OCI-LY7 (cell line): Measurements from ENCODE around the gene CRTAP. TPM values are rescaled to one million over a fixed set of nuclear protein-coding genes. Genes with fewer than 3 reads are reported as not detected.

Experiments
- BruUV-seq: library from RNA; stranded (reverse); fragments of 400-500 nt; replicated peaks from 2 replicates; lab custom pipeline; 2021; lab: Mats Ljungman, UMichigan
- CTCF ChIA-PET: fragments of 300-600 bp; sonication (Branson Sonifier 250); formaldehyde crosslinking; loops from one replicate; lab custom pipeline; 2022; ENCODE audit warnings: antibody characterized with exemption; ENCODE audit not compliant: unreplicated experiment; lab: Charles Lee
- POLR2A ChIA-PET: fragments of 300-600 bp; sonication (Branson Sonifier 250); formaldehyde crosslinking; loops from one replicate; lab custom pipeline; 2022; ENCODE audit warnings: antibody characterized with exemption; lab: Charles Lee
- DNase-seq: peaks from one replicate; pipeline ENCODE4 v3.0.0-alpha.2; 2015; ENCODE audit warnings: low spot score
- H2AFZ ChIP-seq: fragments of 200-600 bp; sonication (generic), shearing (Covaris generic); 2 replicates; pipeline ENCODE4 v1.6.1; 2014; ENCODE audit warnings: mild to moderate bottlenecking, antibody characterized with exemption, low read length, moderate library complexity
- H3K27ac ChIP-seq: fragments of 200-600 bp; sonication (generic); 2 replicates; pipeline ENCODE4 v1.5.1; 2014; ENCODE audit warnings: mixed run types, low read depth, mild to moderate bottlenecking, moderate library complexity, low read length, inconsistent platforms; ENCODE audit not compliant: poor library complexity, severe bottlenecking
- H3K36me3 ChIP-seq: fragments of 200-600 bp; sonication (generic); 2 replicates; pipeline ENCODE4 v1.6.1; 2014; ENCODE audit warnings: mild to moderate bottlenecking, antibody characterized with exemption, low read length, moderate library complexity, mixed read lengths; ENCODE audit not compliant: insufficient read depth
- H3K4me1 ChIP-seq: fragments of 200-600 bp; sonication (generic); 2 replicates; pipeline ENCODE4 v1.5.1; 2014; ENCODE audit warnings: mild to moderate bottlenecking, low read length; ENCODE audit not compliant: insufficient read depth, poor library complexity, severe bottlenecking
- H3K4me2 ChIP-seq: fragments of 200-600 bp; sonication (generic); 2 replicates; pipeline ENCODE4 v1.6.1; 2014; ENCODE audit warnings: mild to moderate bottlenecking, low read length
- H3K4me3 ChIP-seq: fragments of 200-600 bp; sonication (generic); 2 replicates; pipeline ENCODE4 v1.5.1; 2014; ENCODE audit warnings: mild to moderate bottlenecking, low read depth, low read length; ENCODE audit not compliant: poor library complexity, severe bottlenecking
- H3K79me2 ChIP-seq: fragments of 200-600 bp; sonication (generic); 2 replicates; pipeline ENCODE4 v1.6.1; 2016; ENCODE audit warnings: low read depth, mild to moderate bottlenecking, low read length, moderate library complexity, mixed read lengths; ENCODE audit not compliant: insufficient read depth
- H3K9me2 ChIP-seq: fragments of 200-600 bp; sonication (generic); 2 replicates; pipeline ENCODE4 v1.6.1; 2016; ENCODE audit warnings: mild to moderate bottlenecking, low read length, mixed read lengths; ENCODE audit not compliant: insufficient read depth
- H3K9me3 ChIP-seq: fragments of 200-600 bp; sonication (generic); 2 replicates; pipeline ENCODE4 v1.6.1; 2014; ENCODE audit warnings: mild to moderate bottlenecking, mixed run types, low read length, mixed read lengths
- H4K20me1 ChIP-seq: fragments of 200-600 bp; sonication (generic); 2 replicates; pipeline ENCODE4 v1.6.1; 2014; ENCODE audit warnings: mild to moderate bottlenecking, antibody characterized with exemption, low read length, moderate library complexity, mixed read lengths; ENCODE audit not compliant: insufficient read depth
- CTCF ChIP-seq: fragments of 200-600 bp; sonication (generic); conservative IDR thresholded peaks from 2 replicates; pipeline ENCODE4 v1.5.1; 2014; ENCODE audit warnings: mild to moderate bottlenecking, antibody characterized with exemption, low read length, moderate library complexity, mixed read lengths
- EZH2phosphoT487 ChIP-seq: fragments of 200-600 bp; sonication (generic); IDR thresholded peaks from 2 replicates; pipeline ENCODE4 v1.6.1; 2018; ENCODE audit warnings: low read depth, borderline replicate concordance, mild to moderate bottlenecking, mixed run types, antibody characterized with exemption, low read length, moderate library complexity, mixed read lengths
- intact Hi-C: fragments of 100-400 bp; cut with micrococcal nuclease; formaldehyde crosslinking; loops from one replicate; pipeline ENCODE4 v1.10.0; 2022; ENCODE audit not compliant: unreplicated experiment
- total RNA-seq, 2 experiments: library from RNA; depleted of rRNA in 1 of 2; stranded (reverse); fragments of >200 nt in 1 of 2; shearing (Covaris generic) in 1 of 2; gene quantifications; 2 replicates each; pipeline ENCODE4 v1.2.3, GENCODE V29; 2014 to 2022

Gene CRTAP
- total RNA-seq, 2 experiments from 2014 or later, result 19.2 to 53.7 TPM

- H3K4me2 ChIP-seq, result no peak overlapping the region
- no peaks in the 10 kb centered on the region for H3K79me2 ChIP-seq
- no peak for DNase-seq
- no peak for TF ChIP-seq EZH2phosphoT487
- TF ChIP-seq CTCF, result no peak
- no peaks in the 10 kb centered on the region for H3K4me1 ChIP-seq
- H3K9me2 ChIP-seq, result no peaks in the 10 kb centered on the region
- no peaks in the 10 kb centered on the region for H4K20me1 ChIP-seq
- H2AFZ ChIP-seq, result no peak overlapping the region
- no peaks in the 10 kb centered on the region for H3K36me3 ChIP-seq
- ChIA-PET POLR2A (interaction anchor here (1.0 kb wide), 1 partner anchor 18 kb away, joined by 3 read pairs; no protein-coding TSS in a partner anchor), CTCF (no interaction called here)
- no TSS peak for BruUV-seq
- no peaks in the 10 kb centered on the region for H3K9me3 ChIP-seq
- no peak overlapping the region for H3K27ac ChIP-seq
- intact Hi-C loops, result no loop called here
- no peak overlapping the region for H3K4me3 ChIP-seq
These were observed 14.6 kb upstream of the CRTAP start for GRCh38 chr3:33099109-33099645.

DNA sequence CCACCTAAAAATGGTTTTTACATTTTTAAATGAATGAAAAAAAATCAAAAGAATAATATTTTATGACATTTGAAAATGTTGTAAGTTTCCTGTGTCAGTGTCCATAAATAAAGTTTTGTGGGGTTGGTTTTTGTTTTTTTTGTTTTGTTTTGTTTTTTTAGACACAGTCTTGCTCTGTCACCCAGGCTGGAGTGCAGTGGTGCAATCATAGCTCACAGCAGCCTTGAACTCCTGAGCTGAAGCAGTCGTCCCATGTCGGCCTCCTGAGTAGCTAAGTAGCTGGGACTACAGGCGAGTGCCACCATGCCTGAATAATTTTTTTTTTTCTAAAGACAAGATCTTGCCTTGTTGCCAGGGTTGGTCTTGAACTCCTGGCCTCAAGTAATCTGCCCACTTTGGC lies 14.1 kb upstream of the CRTAP start:
- Histone ChIP-seq H3K4me2 (no peak overlapping the region), H4K20me1 (no peaks in the 10 kb centered on the region), H3K9me3 (no peaks in the 10 kb centered on the region), H3K4me3 (no peak overlapping the region), H3K79me2 (no peaks in the 10 kb centered on the region), H3K27ac (no peak overlapping the region), H3K36me3 (no peaks in the 10 kb centered on the region), H3K9me2 (no peaks in the 10 kb centered on the region), H3K4me1 (no peaks in the 10 kb centered on the region), H2AFZ (no peak overlapping the region)
- intact Hi-C loops, result no loop called here
- ChIA-PET POLR2A (no interaction called here), CTCF (no interaction called here)
- TF ChIP-seq EZH2phosphoT487 (no peak), CTCF (no peak)
- BruUV-seq, result no TSS peak
- no peak for DNase-seq

- ChIA-PET CTCF (no interaction called here), POLR2A (no interaction called here)
- no peak for TF ChIP-seq EZH2phosphoT487
- TF ChIP-seq CTCF, result no peak
- no peaks in the 10 kb centered on the region for H3K4me1 ChIP-seq
- DNase-seq, result no peak
- no peaks in the 10 kb centered on the region for H3K9me2 ChIP-seq
- BruUV-seq, result no TSS peak
- H4K20me1 ChIP-seq, result no peaks in the 10 kb centered on the region
- no peak overlapping the region for H3K4me2 ChIP-seq
- no peak overlapping the region for H3K4me3 ChIP-seq
- H3K36me3 ChIP-seq, result no peaks in the 10 kb centered on the region
- peak overlapping the region; percentile 40; the same call in 1 of the 2 replicates for H2AFZ ChIP-seq
- H3K27ac ChIP-seq, result no peak overlapping the region
- no peaks in the 10 kb centered on the region for H3K9me3 ChIP-seq
- no peaks in the 10 kb centered on the region for H3K79me2 ChIP-seq
- intact Hi-C loops, result no loop called here
These were observed 13.6 kb upstream of the CRTAP start for GRCh38 chr3:33100229-33100628.
